GM15510 (cell line): Measurements from ENCODE around the gene GNAT3.

Source experiments
- POLR2A ChIP-seq: IDR thresholded peaks from 3 replicates; pipeline ENCODE4 v1.6.1; 2011; ENCODE audit warnings: borderline replicate concordance; ENCODE audit not compliant: insufficient read length; ENCODE audit errors: extremely low read depth

Gene GNAT3

DNA sequence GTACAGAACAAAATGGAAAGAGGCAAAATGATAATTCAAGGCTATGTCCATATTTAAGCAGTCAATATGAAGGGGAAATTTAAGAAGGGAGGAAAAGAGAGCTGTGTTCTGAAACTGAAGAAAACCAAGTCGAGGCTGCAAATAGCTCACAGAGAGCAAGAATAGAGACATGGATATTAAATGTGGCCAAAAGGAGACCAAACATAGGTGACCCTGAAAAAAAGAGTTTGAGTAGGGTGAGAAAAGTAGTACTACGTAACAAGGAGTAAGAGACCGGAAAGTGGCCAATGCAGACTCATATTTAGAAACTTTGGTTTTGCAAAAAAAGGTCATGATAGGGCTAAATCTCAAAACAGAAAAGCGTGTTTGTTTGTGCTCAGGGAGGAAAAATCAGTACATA is 84.6 kb downstream of the GNAT3 start:
- TF ChIP-seq POLR2A: no peak

DNA sequence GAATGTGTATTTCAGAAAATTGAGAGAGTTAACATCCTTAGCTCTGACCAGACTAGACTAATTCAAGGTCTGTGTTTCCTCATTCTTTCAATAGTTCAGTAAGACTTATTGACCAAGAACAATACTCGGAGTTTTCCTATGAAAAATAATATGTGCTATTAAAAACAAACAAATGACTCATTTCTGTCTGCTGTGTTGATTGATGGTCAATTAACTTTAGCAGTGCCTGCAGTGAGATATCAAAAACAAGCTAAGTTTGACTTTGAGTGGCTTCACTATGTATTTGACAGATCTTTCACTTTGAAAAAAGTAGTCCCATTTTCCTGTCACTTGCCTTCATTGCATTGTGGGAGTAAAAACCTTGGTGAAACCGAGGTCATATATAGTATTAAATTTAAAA is 91.0 kb downstream of the GNAT3 start:
- no peak for TF ChIP-seq POLR2A

DNA sequence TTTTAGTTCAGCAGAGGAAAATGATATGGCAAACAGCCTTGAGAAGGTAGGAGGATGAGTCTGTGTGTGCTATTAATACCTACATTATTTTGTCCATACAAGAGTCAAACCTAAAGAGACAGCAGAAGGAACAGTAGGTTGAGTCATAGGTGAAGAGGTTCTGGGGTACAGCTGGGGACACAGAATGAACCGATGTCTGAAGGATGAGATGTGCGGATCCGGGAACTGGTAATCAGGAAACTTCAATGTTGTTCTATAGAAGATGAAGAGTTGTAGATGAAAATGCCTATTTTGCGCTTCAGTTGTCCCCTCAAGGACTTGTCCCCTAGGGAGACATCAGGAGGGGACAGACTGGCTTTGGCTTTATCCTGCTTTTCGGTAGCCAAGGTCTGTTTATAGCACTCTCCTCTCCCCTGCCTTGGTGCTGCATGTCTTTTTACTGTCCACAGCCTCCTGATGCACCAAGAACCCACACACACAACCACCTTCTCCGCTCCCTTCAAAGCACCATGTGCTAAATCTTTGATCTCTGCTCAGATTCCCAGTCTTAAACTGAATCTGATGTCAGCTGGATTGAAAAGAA is 94.6 kb downstream of the GNAT3 start:
- no peak for TF ChIP-seq POLR2A

GRCh38 chr7:80415522-80415921 is 96.3 kb downstream of the GNAT3 start:
- TF ChIP-seq POLR2A: no peak

- TF ChIP-seq POLR2A: no peak
Measured at GRCh38 chr7:80415114-80415513, 96.8 kb downstream of the GNAT3 start.

DNA sequence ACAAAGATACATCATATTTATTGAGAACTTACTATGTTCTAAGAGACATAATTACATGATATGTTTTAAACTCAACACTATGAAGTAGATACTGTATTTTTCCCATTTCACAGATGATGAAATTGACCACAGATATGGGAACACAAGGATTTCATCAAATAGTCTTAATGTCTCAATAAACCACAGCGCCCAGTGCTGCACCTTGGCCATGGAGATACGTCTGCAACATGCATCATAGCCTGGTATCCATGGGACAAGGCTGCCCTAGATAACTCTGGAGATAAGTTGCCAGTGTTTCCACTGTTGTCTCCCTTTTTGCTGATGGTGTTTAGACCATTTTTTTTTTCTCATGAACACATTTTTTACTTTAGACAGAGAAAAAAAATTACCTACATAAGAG is 97.5 kb downstream of the GNAT3 start:
- no peak for TF ChIP-seq POLR2A

DNA sequence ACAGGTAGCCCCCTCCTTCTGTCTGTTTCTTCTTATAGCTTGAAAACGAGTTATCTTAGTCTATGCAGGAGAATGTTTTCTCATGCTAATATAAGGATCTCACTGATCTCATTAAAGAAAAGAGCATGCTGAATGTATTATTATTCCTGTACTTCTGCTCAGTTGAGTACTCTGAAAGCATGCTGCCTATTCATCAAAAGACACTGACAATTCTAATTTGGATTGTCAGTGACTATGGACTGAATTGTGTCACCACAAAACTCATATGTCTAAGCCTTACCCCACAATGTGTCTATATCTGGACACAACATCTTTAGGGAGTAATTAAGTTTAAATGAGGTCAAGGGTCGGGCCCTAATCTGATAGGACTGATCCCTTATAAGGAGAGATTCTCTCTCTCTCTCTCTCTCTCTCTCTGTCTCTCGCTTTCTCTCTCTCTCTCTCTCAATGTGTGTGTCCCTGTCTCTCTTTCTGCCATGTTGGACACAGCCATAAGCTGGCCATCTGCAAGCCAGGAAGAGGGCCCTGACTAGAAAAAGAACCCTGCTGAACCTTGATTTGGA is 98.4 kb downstream of the GNAT3 start:
- no peak for TF ChIP-seq POLR2A

- no peak for TF ChIP-seq POLR2A
Measured at GRCh38 chr7:80412842-80413241, 99.0 kb downstream of the GNAT3 start.

DNA sequence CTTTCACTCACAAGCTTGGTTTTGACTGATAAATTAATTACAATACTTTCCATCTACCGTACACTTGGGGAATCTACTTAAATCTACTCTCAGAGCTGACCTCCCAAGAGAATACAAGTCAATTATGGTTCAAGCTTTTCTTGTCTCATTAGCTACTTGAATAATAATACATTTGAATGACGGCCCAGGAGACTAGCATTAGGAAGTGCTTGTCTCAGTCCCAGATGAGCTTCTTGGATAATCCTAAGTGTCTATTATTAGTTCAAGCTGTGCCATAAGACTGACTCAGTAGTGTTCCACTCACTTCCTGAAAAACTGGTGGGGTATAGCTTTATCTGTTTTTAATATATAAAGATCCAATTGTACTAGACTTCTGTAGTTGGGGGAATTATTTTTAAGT is 100.2 kb downstream of the GNAT3 start:
- no peak for TF ChIP-seq POLR2A

GRCh38 chr7:80410081-80410480 is 101.8 kb downstream of the GNAT3 start:
- no peak for TF ChIP-seq POLR2A
